HepG2 (cell line): ENCODE results near the gene GSTP1. TPM values are rescaled to one million over a fixed set of nuclear protein-coding genes. Genes with fewer than 3 reads are reported as not detected.

Experiments used
- CBX2 ChIP-seq, 2 experiments: fragments of 200-600 bp in 1 of 2; sonication (generic); formaldehyde crosslinking in 1 of 2; IDR thresholded peaks; 2 replicates each; pipeline versions ENCODE4 v1.7.0 to v1.8.1; 2018 to 2022; ENCODE audit warnings: low read depth in 2 of 2, low read length in 1 of 2, mild to moderate bottlenecking in 1 of 2, missing genetic modification reagents in 1 of 2
- GPN1 ChIP-seq: sonication (generic); formaldehyde crosslinking; IDR thresholded peaks from 2 replicates; pipeline ENCODE4 v1.5.1; 2020; ENCODE audit warnings: missing genetic modification reagents, borderline replicate concordance
- HMGXB3 ChIP-seq: sonication (generic); formaldehyde crosslinking; IDR thresholded peaks from 2 replicates; pipeline ENCODE4 v1.4.0; 2020; ENCODE audit warnings: missing genetic modification reagents, borderline replicate concordance
- HNRNPUL1 ChIP-seq: fragments of 200-400 bp; formaldehyde crosslinking; IDR thresholded peaks from 2 replicates; pipeline ENCODE4 v1.6.1; 2017; ENCODE audit warnings: low read depth, mild to moderate bottlenecking, low read length, moderate library complexity
- MAF1 ChIP-seq: sonication (generic); formaldehyde crosslinking; IDR thresholded peaks from 2 replicates; pipeline ENCODE4 v1.5.0; 2020; ENCODE audit warnings: missing genetic modification reagents, borderline replicate concordance
- MXD1 ChIP-seq: sonication (generic); formaldehyde crosslinking; IDR thresholded peaks from 2 replicates; pipeline ENCODE4 v1.4.0; 2020; ENCODE audit warnings: mild to moderate bottlenecking, missing genetic modification reagents
- ZBTB33 ChIP-seq: sonication (generic); formaldehyde crosslinking; IDR thresholded peaks from 2 replicates; pipeline ENCODE4 v1.4.0; 2020; ENCODE audit warnings: missing genetic modification reagents
- ZBTB46 ChIP-seq: sonication (generic); formaldehyde crosslinking; IDR thresholded peaks from 2 replicates; pipeline ENCODE4 v1.4.0; 2020; ENCODE audit warnings: mild to moderate bottlenecking, missing genetic modification reagents, borderline replicate concordance
- ZNF138 ChIP-seq: sonication (generic); formaldehyde crosslinking; IDR thresholded peaks from 2 replicates; pipeline ENCODE4 v1.5.0; 2020; ENCODE audit warnings: mild to moderate bottlenecking, low read depth, missing genetic modification reagents
- ZNF639 ChIP-seq: conservative IDR thresholded peaks from 2 replicates; pipeline ENCODE4 v1.6.1; 2018; ENCODE audit warnings: missing genetic modification reagents
- ZNF878 ChIP-seq: sonication (generic); formaldehyde crosslinking; IDR thresholded peaks from 2 replicates; pipeline ENCODE4 v1.8.1; 2023; ENCODE audit warnings: mild to moderate bottlenecking, missing genetic modification reagents, moderate library complexity
- ZXDC ChIP-seq: sonication (generic); formaldehyde crosslinking; IDR thresholded peaks from 2 replicates; pipeline ENCODE4 v1.5.0; 2020; ENCODE audit warnings: mild to moderate bottlenecking, missing genetic modification reagents
- polyA plus RNA-seq, 8 experiments: library from polyadenylated mRNA; depleted of rRNA in 3 of 8; stranded (reverse) in 7 of 8; unstranded in 1 of 8; fragments of >200 nt; fragmentation: Illumina TruSeq in 4 of 8; extraction: Trizol in 4 of 8; gene quantifications; 2 replicates each; pipeline versions ENCODE4 v1.2.1 to v1.2.3, GENCODE V29; 2011 to 2016; ENCODE audit warnings: low read depth in 4 of 8, missing spikeins in 1 of 8, mixed read lengths in 1 of 8; ENCODE audit not compliant: insufficient read depth in 1 of 8
- total RNA-seq, 5 experiments: library from RNA; depleted of rRNA; stranded (reverse); fragments of >200 nt; fragmentation: Illumina TruSeq; extraction: Trizol; gene quantifications; 2 replicates each; pipeline ENCODE4 v1.2.3, GENCODE V29; 2016; ENCODE audit warnings: low read depth in 1 of 5

Gene GSTP1
- total and polyA plus RNA-seq, 2 of the 13 experiments (the other 11 are each of a cell fraction or from before 2014, with no cell fraction given), result not detected

GRCh38 chr11:67613960-67614715 is 30.5 kb downstream of the GSTP1 start (continued):
- TF ChIP-seq ZBTB33 (CRISPR knock-in tag) (peak; percentile 24; the same call in 1 of the 2 replicates), ZNF639 (CRISPR knock-in tag) (no peak), MAF1 (no peak), GPN1 (CRISPR knock-in tag) (no peak), CBX2 (IDR thresholded peaks at IDR 0.05; ENCODE audit: low read depth, low read length) (no peak), CBX2 (CRISPR knock-in tag; IDR thresholded peaks at IDR 0.05; ENCODE audit: low read depth) (no peak), ZBTB46 (CRISPR knock-in tag) (0 out of 2 replicates have a peak, but pooled peaks have one; percentile 66), MXD1 (CRISPR knock-in tag) (no peak), HNRNPUL1 (no peak), HMGXB3 (no peak), ZNF138 (no peak), ZNF878 (no peak), ZXDC (CRISPR knock-in tag) (no peak)
